ENCODE data around the gene CD58. TPM values are rescaled to one million over a fixed set of nuclear protein-coding genes. Genes with fewer than 3 reads are reported as not detected.

CD58 gene
- polyA plus RNA-seq, 3 donors, result 81.0 to 168 (median 128) TPM

GRCh38 chr1:116513956-116514355 lies 56.9 kb downstream of the CD58 start:
- intact Hi-C loops (cut with micrococcal nuclease), result loop anchor here in 1 of 2 donors (2.0 kb wide), 1 partner anchor 57 kb away; the partner anchor contains the start of gene CD58
- H3K27me3 ChIP-seq (ENCODE audit: control insufficient read depth in 2 of 2, insufficient read depth in 2 of 2, low read length in 2 of 2), result no peaks in the 10 kb centered on the region
- H3K27ac ChIP-seq (ENCODE audit: low read depth in 1 of 2, low read length in 2 of 2), result peak overlapping the region in 1 of 2 donors; percentile 98
- no peaks in the 10 kb centered on the region for H3K79me2 ChIP-seq (ENCODE audit: insufficient read depth, low read length)
- no peak overlapping the region for H3K4me2 ChIP-seq (replicated peaks; ENCODE audit: extremely low read depth, low read length, poor library complexity, severe bottlenecking)
- Mint-ChIP-seq H3K4me3 (no peak overlapping the region), H3K36me3 (peaks cover 50% of the 10 kb centered on the region in 2 donors), H3K9me3 (peaks cover 0 to 3% (median 1%) of the 10 kb centered on the region in 7 donors), H3K27ac (peak overlapping the region; percentile 63 to 100 (median 78)), H3K4me1 (peaks cover 71% of the 10 kb centered on the region), H3K27me3 (ENCODE audit: low read depth in 3 of 3) (peaks cover 0 to 5% (median 0%) of the 10 kb centered on the region in 3 donors)
- H4K20me1 ChIP-seq (ENCODE audit: insufficient read depth, low read length), result no peaks in the 10 kb centered on the region
- WGBS (ENCODE audit: insufficient coverage), result 80% methylated on average over 2 of the region's 4 CpGs
- no peaks in the 10 kb centered on the region for H3K9me3 ChIP-seq (replicated peaks in 1 of 2; ENCODE audit: control insufficient read depth in 1 of 2, insufficient read depth in 1 of 2, low read length in 2 of 2)
- H3K36me3 ChIP-seq (replicated peaks in 1 of 2; ENCODE audit: control insufficient read depth in 1 of 2, insufficient read depth in 2 of 2, low read length in 2 of 2), result peaks cover 9 to 17% of the 10 kb centered on the region in 2 donors
- H3K4me1 ChIP-seq (ENCODE audit: control insufficient read depth in 1 of 2, insufficient read depth in 2 of 2, low read length in 2 of 2), result peaks cover 46 to 59% of the 10 kb centered on the region in 2 donors
- DNase-seq, result no peak
- H3K4me3 ChIP-seq (replicated peaks in 1 of 3; ENCODE audit: low read depth in 2 of 3, low read length in 3 of 3), result no peak overlapping the region
- no peak overlapping the region for H3K9ac ChIP-seq (ENCODE audit: insufficient read depth, low read length, poor library complexity, severe bottlenecking)
- H2AFZ ChIP-seq (ENCODE audit: insufficient read depth, low read depth, low read length, poor library complexity, severe bottlenecking), result no peak overlapping the region
- TF ChIP-seq CTCF (IDR thresholded peaks at IDR 0.05), result no peak

GRCh38 chr1:116511459-116512019 lies 59.3 kb downstream of the CD58 start:
- no peak for DNase-seq
- Histone ChIP-seq H2AFZ (ENCODE audit: insufficient read depth, low read depth, low read length, poor library complexity, severe bottlenecking) (no peak overlapping the region), H4K20me1 (ENCODE audit: insufficient read depth, low read length) (no peaks in the 10 kb centered on the region), H3K27me3 (ENCODE audit: control insufficient read depth in 2 of 2, insufficient read depth in 2 of 2, low read length in 2 of 2) (no peaks in the 10 kb centered on the region), H3K36me3 (replicated peaks in 1 of 2; ENCODE audit: control insufficient read depth in 1 of 2, insufficient read depth in 2 of 2, low read length in 2 of 2) (no peaks in the 10 kb centered on the region), H3K9ac (ENCODE audit: insufficient read depth, low read length, poor library complexity, severe bottlenecking) (no peak overlapping the region), H3K9me3 (replicated peaks in 1 of 2; ENCODE audit: control insufficient read depth in 1 of 2, insufficient read depth in 1 of 2, low read length in 2 of 2) (no peaks in the 10 kb centered on the region), H3K27ac (ENCODE audit: low read depth in 1 of 2, low read length in 2 of 2) (peak overlapping the region in 1 of 2 donors; percentile 60), H3K79me2 (ENCODE audit: insufficient read depth, low read length) (peaks cover 6% of the 10 kb centered on the region), H3K4me3 (replicated peaks in 1 of 3; ENCODE audit: low read depth in 2 of 3, low read length in 3 of 3) (no peak overlapping the region), H3K4me2 (replicated peaks; ENCODE audit: extremely low read depth, low read length, poor library complexity, severe bottlenecking) (no peak overlapping the region), H3K4me1 (ENCODE audit: control insufficient read depth in 1 of 2, insufficient read depth in 2 of 2, low read length in 2 of 2) (peaks cover 59 to 71% of the 10 kb centered on the region in 2 donors)
- Mint-ChIP-seq H3K27ac (peak overlapping the region in 6 of 7 donors; percentile 58 to 99 (median 80)), H3K4me1 (peaks cover 74% of the 10 kb centered on the region), H3K36me3 (peaks cover 26 to 29% of the 10 kb centered on the region in 2 donors), H3K4me3 (no peak overlapping the region), H3K27me3 (ENCODE audit: low read depth in 3 of 3) (peaks cover 0 to 3% (median 0%) of the 10 kb centered on the region in 3 donors), H3K9me3 (peaks cover 0 to 2% (median 0%) of the 10 kb centered on the region in 7 donors)
- intact Hi-C loops (cut with micrococcal nuclease), result no loop called here
- WGBS (ENCODE audit: insufficient coverage), result no CpG with 5 or more reads among the region's 2 CpGs
- TF ChIP-seq CTCF (IDR thresholded peaks at IDR 0.05), result no peak

Data from CD14-positive monocyte (primary cell).